GM12878 (cell line): ENCODE measurements around the gene USF1. TPM values are rescaled to one million over a fixed set of nuclear protein-coding genes. Genes with fewer than 3 reads are reported as not detected.

Experiments
- ATAC-seq: fragments of 200-7000 bp; cut with Tn5 transposase; 3 replicates; pipeline ENCODE4 v1.9.1; 2020; ENCODE audit warnings: mild to moderate bottlenecking, moderate library complexity
- BruUV-seq: library from RNA; stranded (reverse); fragments of 400-500 nt; replicated peaks from 2 replicates; lab custom pipeline; 2021; lab: Mats Ljungman, UMichigan
- CTCF ChIA-PET: fragments of 300-600 bp; sonication (Branson Sonifier 250); formaldehyde crosslinking; extraction: SDS; loops from one replicate; lab custom pipeline; 2021; ENCODE audit warnings: inconsistent platforms; lab: Yijun Ruan, JAX
- POLR2A ChIA-PET: fragments of 350-600 bp; formaldehyde crosslinking; extraction: SDS; loops from one replicate; lab custom pipeline; 2021; ENCODE audit warnings: inconsistent platforms; lab: Charles Lee
- RAD21 ChIA-PET: fragments of 300-600 bp; sonication (Branson Sonifier 250); formaldehyde crosslinking; loops from one replicate; lab custom pipeline; 2023; ENCODE audit warnings: antibody characterized with exemption; ENCODE audit not compliant: unreplicated experiment; lab: Charles Lee
- SMC1A ChIA-PET: fragments of 300-600 bp; sonication (Branson Sonifier 250); formaldehyde crosslinking; loops from one replicate; lab custom pipeline; 2023; ENCODE audit not compliant: unreplicated experiment, uncharacterized antibody; lab: Charles Lee
- DNase-seq: peaks from one replicate; pipeline ENCODE4 v3.0.0-alpha.2; 2011; ENCODE audit warnings: low read depth, low spot score
- FAIRE-seq: peaks from 3 replicates; lab custom pipeline; 2011; peaks lifted over from hg19 to GRCh38; lab: Jason Lieb, UNC
- H2AFZ ChIP-seq: 2 replicates; pipeline ENCODE4 v1.6.0; 2011; ENCODE audit warnings: low read depth, low read length, control low read depth; ENCODE audit not compliant: control insufficient read depth
- H3K27ac ChIP-seq: 2 replicates; pipeline ENCODE4 v1.5.1; 2011; ENCODE audit warnings: control low read depth; ENCODE audit not compliant: control insufficient read depth, insufficient read depth
- H3K27me3 ChIP-seq, 2 experiments: replicated peaks in 1 of 2; 2 replicates each; pipeline versions ENCODE4 v1.6.0 to v1.6.1; 2011; ENCODE audit warnings: low read length in 1 of 2; ENCODE audit not compliant: control insufficient read depth in 2 of 2, insufficient read depth in 2 of 2
- H3K36me3 ChIP-seq, 2 experiments: 2 replicates each; pipeline ENCODE4 v1.5.1; 2011; ENCODE audit warnings: low read length in 1 of 2; ENCODE audit not compliant: control insufficient read depth in 2 of 2, insufficient read depth in 2 of 2
- H3K4me1 ChIP-seq: 2 replicates; pipeline ENCODE4 v1.6.1; 2011; ENCODE audit warnings: mild to moderate bottlenecking, low read length, moderate library complexity, mixed read lengths; ENCODE audit not compliant: control insufficient read depth, insufficient read depth
- H3K4me2 ChIP-seq: 2 replicates; pipeline ENCODE4 v1.6.0; 2011; ENCODE audit warnings: control low read depth; ENCODE audit not compliant: control insufficient read depth, insufficient read depth
- H3K4me3 ChIP-seq: fragments of 200-600 bp; sonication (generic); 2 replicates; pipeline ENCODE4 v1.5.1; 2016
- H3K79me2 ChIP-seq: 2 replicates; pipeline ENCODE4 v1.6.0; 2011; ENCODE audit warnings: low read length; ENCODE audit not compliant: control insufficient read depth, insufficient read depth
- H3K9ac ChIP-seq: 2 replicates; pipeline ENCODE4 v1.8.0; 2011; ENCODE audit warnings: low read length, control low read depth, mixed read lengths; ENCODE audit not compliant: control insufficient read depth, insufficient read depth
- H3K9me3 ChIP-seq: replicated peaks from 3 replicates; pipeline ENCODE4 v1.5.1; 2011; ENCODE audit warnings: mild to moderate bottlenecking, low read length; ENCODE audit not compliant: control insufficient read depth, insufficient read depth
- H4K20me1 ChIP-seq: 2 replicates; pipeline ENCODE4 v1.6.0; 2011; ENCODE audit not compliant: control insufficient read depth, insufficient read depth
- ATF7 ChIP-seq: fragments of 450-650 bp; IDR thresholded peaks from 2 replicates; pipeline ENCODE4 v1.6.1; 2016; ENCODE audit warnings: low read depth, mild to moderate bottlenecking
- CREB1 ChIP-seq: IDR thresholded peaks from 2 replicates; pipeline ENCODE4 v1.6.1; 2012; ENCODE audit warnings: low read depth, mild to moderate bottlenecking, inconsistent platforms
- CREM ChIP-seq: IDR thresholded peaks from 2 replicates; pipeline ENCODE4 v1.6.1; 2014; ENCODE audit warnings: antibody characterized with exemption, low read depth
- CUX1 ChIP-seq: IDR thresholded peaks from 2 replicates; pipeline ENCODE4 v1.6.1; 2012; ENCODE audit warnings: improper control_type of control experiment, low read depth, low read length; ENCODE audit not compliant: insufficient replicate concordance
- DPF2 ChIP-seq: fragments of 450-650 bp; IDR thresholded peaks from 2 replicates; pipeline ENCODE4 v1.6.1; 2017; ENCODE audit warnings: mild to moderate bottlenecking
- ETV6 ChIP-seq, 2 experiments: fragments of 450-650 bp in 1 of 2; IDR thresholded peaks in 1 of 2; conservative IDR thresholded peaks in 1 of 2; 2 replicates each; pipeline ENCODE4 v1.6.1; 2014; ENCODE audit warnings: antibody characterized with exemption in 1 of 2, borderline replicate concordance in 1 of 2, low read depth in 1 of 2, mild to moderate bottlenecking in 1 of 2, moderate library complexity in 1 of 2
- IRF4 ChIP-seq: IDR thresholded peaks from 2 replicates; pipeline ENCODE4 v1.6.1; 2011; ENCODE audit warnings: low read depth, low read length
- NFYB ChIP-seq: IDR thresholded peaks from 2 replicates; pipeline ENCODE4 v1.6.1; 2011; ENCODE audit warnings: low read depth, mild to moderate bottlenecking, low read length, improper control_type of control experiment, moderate library complexity; ENCODE audit not compliant: insufficient read depth
- RAD51 ChIP-seq: fragments of 450-650 bp; IDR thresholded peaks from 2 replicates; pipeline ENCODE4 v1.6.1; 2016; ENCODE audit warnings: moderate library complexity, mild to moderate bottlenecking, inconsistent platforms
- RELA ChIP-seq: fragments of 450-650 bp; IDR thresholded peaks from 2 replicates; pipeline ENCODE4 v1.8.0; 2014; ENCODE audit warnings: borderline replicate concordance; ENCODE audit not compliant: partially characterized antibody
- SIN3A ChIP-seq: IDR thresholded peaks from 2 replicates; pipeline ENCODE4 v1.6.1; 2012; ENCODE audit warnings: low read depth, low read length, improper control_type of control experiment
- WGBS: methylation state at CpG from one replicate; pipeline ENCODE4 v1.1.6; 2016; ENCODE audit warnings: low lambda C conversion rate; ENCODE audit not compliant: insufficient replicate concordance, insufficient coverage; ENCODE audit errors: missing lambda C conversion rate; 5-methylcytosine and 5-hydroxymethylcytosine counted together
- in situ Hi-C: fragments of 300-500 bp; cut with MboI; formaldehyde crosslinking; loops from 9 replicates; pipeline ENCODE4 v1.14.3; 2018; ENCODE audit warnings: mixed read lengths
- intact Hi-C: fragments of 100-400 bp; cut with micrococcal nuclease; formaldehyde crosslinking; loops from one replicate; pipeline ENCODE4 v1.14.2; 2022; ENCODE audit not compliant: unreplicated experiment
- polyA plus RNA-seq, 11 experiments: library from polyadenylated mRNA; depleted of rRNA in 4 of 11; unstranded in 6 of 11; stranded (reverse) in 5 of 11; fragments of >200 nt; fragmentation: Nextera tagmentation in 4 of 11; fragmentation: Illumina TruSeq in 1 of 11; extraction: Ambion mirVana in 4 of 11; extraction: Trizol in 1 of 11; gene quantifications; 1 replicate in 1 of 11; 2 replicates in 10 of 11; pipeline versions ENCODE4 v1.2.1 to v1.2.3, GENCODE V29; 2011 to 2016; ENCODE audit warnings: inconsistent platforms in 2 of 11, missing spikeins in 2 of 11, low read depth in 1 of 11
- total RNA-seq, 4 experiments: library from RNA; depleted of rRNA in 3 of 4; stranded (reverse); fragments of >200 nt in 3 of 4; fragmentation: Illumina TruSeq in 1 of 4; extraction: Trizol in 1 of 4; gene quantifications; 2 replicates each; pipeline versions ENCODE4 v1.2.1 to v1.2.3, GENCODE V29; 2013 to 2021

Gene USF1
- total and polyA plus RNA-seq, 10 of the 15 experiments (the other 5 are each of a cell fraction or from before 2014, with no cell fraction given), result 9.4 to 92.1 (median 53.5) TPM

- ChIA-PET RAD21 (no interaction called here), SMC1A (interaction anchor here (1.2 to 1.7 kb wide), 2 partner anchors 14 to 15 kb away, joined by 3 to 4 read pairs; no protein-coding TSS in a partner anchor), POLR2A (interaction anchor here (0.6 to 1.0 kb wide), 2 partner anchors 12 to 292 kb away, joined by 4 to 6 read pairs; no protein-coding TSS in a partner anchor), CTCF (no interaction called here)
- in situ Hi-C loops (no loop called here), intact Hi-C loops (no loop called here)
- TF ChIP-seq CREM (peak; percentile 59; the same call in 1 of the 2 replicates), IRF4 (no peak), ATF7 (0 out of 2 replicates have a peak, but pooled peaks have one; percentile 50), CREB1 (peak; percentile 81)
- no peak for FAIRE-seq
- H3K4me3 ChIP-seq, result no peak overlapping the region
- no peaks in the 10 kb centered on the region for H3K27me3 ChIP-seq
- ATAC-seq, result peak; percentile 55
- H3K36me3 ChIP-seq, result no peaks in the 10 kb centered on the region
- no TSS peak for BruUV-seq
- 55% methylated on average over 8 of the region's 8 CpGs for WGBS
- DNase-seq, result no peak
- no peaks in the 10 kb centered on the region for H3K79me2 ChIP-seq
- H4K20me1 ChIP-seq, result no peaks in the 10 kb centered on the region
- no peak overlapping the region for H3K27ac ChIP-seq
- no peak overlapping the region for H2AFZ ChIP-seq
- H3K4me2 ChIP-seq, result no peak overlapping the region
- H3K9ac ChIP-seq, result no peak overlapping the region
- H3K4me1 ChIP-seq, result no peaks in the 10 kb centered on the region; the same call in 1 of the 2 replicates
- H3K9me3 ChIP-seq, result no peaks in the 10 kb centered on the region
Observed at GRCh38 chr1:161082996-161083747, 37.4 kb upstream of the USF1 start.

DNA sequence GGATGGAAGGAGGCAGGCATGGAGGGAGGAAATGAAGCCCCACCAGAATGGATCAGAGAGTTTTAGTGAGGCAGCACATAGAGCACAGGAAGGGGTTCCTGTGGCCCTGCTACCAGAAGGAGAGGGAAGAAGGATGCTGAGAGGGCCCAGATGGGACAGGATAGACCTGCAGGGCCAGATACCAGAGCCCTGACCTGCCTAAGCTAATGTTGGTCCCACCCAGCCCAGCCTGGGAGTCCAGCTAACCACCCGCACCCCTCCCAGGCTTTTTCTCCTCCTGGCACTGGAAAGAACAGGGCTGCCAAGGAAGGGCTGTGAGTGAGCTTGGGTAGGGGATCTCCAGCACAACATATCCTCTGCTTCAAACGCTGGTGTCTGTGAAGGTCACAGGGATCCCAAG is 36.7 kb upstream of the USF1 start:
- FAIRE-seq (no peak), ATAC-seq (no peak), DNase-seq (no peak)
- BruUV-seq, result no TSS peak
- RAD21 ChIA-PET, result no interaction called here
- CTCF ChIA-PET, result no interaction called here
- intact Hi-C loops (no loop called here), in situ Hi-C loops (no loop called here)
- Histone ChIP-seq H3K9ac (no peak overlapping the region), H3K27ac (no peak overlapping the region), H3K36me3 (no peaks in the 10 kb centered on the region), H3K4me2 (no peak overlapping the region), H3K79me2 (no peaks in the 10 kb centered on the region), H3K27me3 (no peaks in the 10 kb centered on the region), H3K4me3 (no peak overlapping the region), H3K9me3 (no peaks in the 10 kb centered on the region), H3K4me1 (no peaks in the 10 kb centered on the region; the same call in 1 of the 2 replicates), H2AFZ (no peak overlapping the region), H4K20me1 (no peaks in the 10 kb centered on the region)
- WGBS, result 43% methylated on average over 2 of the region's 2 CpGs
- POLR2A ChIA-PET, result interaction anchor here (1.0 kb wide), 1 partner anchor 11 kb away, joined by 4 read pairs; no protein-coding TSS in a partner anchor
- SMC1A ChIA-PET, result interaction anchor here (1.2 to 1.7 kb wide), 2 partner anchors 14 to 15 kb away, joined by 3 to 4 read pairs; no protein-coding TSS in a partner anchor
- TF ChIP-seq SIN3A (no peak), RELA (no peak), CUX1 (no peak), NFYB (no peak), ETV6 (conservative IDR thresholded peaks at IDR 0.05 in 1 of 2, IDR thresholded peaks at IDR 0.05 in 1 of 2; ENCODE audit: borderline replicate concordance in 1 of 2, low read depth in 1 of 2) (no peak), DPF2 (no peak), RAD51 (no peak), IRF4 (no peak)
